Limb (tissue), 2 donors: ENCODE measurements around the gene ZNF212.
"Not testable (repeated sequence)": the region's sequence is repeated elsewhere in the genome, so short reads cannot be mapped to it uniquely, and the experiment has no call there.

Experiments used
- DNase-seq, 2 donors: peaks; one replicate each; pipeline ENCODE4 v3.0.0-alpha.2; 2016; ENCODE audit errors: extremely low spot score in 2 of 2

ZNF212 gene

DNA sequence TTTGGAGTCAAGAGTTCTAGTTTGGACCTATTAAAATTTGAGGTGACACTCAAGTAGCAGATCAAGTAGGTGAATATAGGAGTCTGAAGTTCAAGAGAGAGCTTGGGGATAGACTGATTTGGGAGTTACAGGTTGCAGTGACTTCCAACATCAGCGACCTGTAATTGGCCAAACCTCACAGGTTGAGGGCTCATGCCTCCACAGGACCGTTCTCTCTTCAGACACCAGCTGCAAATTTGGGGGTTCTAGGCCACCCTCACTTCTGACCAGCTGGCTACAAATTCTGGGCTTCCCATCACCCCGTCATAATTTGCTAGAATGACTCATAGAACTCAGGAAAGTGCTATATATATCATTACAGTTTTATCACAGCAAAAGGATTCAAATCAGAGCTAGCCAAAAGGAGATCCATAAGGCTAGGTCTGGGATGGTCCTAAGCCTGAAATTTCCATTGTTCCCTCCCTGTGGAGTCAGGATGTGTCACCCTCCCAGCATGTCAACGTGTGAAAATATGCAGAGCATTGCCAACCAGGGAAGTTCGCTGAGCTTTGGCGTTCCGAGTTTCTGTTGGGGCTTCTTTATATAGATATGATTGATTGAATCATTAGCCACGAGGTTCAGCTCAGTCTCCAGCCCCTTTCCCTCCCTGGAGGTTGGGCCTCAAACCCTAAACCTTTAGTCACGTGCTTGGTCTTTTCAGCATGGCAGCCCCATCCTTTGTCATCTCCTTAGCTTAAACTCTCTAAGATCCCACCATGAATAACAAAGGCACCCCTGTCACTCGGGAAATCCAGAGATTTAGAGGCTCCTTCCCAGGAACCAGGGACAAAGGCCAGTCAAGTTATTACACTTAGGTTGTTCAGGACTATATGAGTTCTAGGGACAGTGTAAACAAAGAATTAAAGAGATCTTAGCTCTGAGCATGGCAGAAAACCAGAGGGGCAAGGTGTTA, 20.7 kb upstream of the ZNF212 start:
- no peak for DNase-seq

DNA sequence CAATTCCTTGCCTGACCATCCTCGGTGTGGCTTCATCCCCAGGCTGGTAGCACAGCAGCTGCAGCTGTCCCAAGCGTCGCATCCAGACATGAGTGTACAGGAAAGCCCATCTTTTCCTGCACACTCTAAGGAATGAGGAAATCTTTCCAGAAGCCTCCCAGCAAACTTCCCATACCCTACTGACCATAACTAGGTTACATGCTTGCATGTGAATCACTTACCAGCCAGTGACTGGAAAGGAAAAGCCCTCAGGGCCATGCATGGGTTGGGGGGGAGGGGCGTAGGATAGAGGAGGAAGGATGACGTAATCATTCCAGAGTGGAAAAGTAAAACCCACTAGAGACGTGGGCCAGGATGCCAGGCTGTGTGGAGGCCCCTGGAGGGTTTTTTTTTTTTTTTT, 18.9 kb upstream of the ZNF212 start:
- DNase-seq: no peak

DNA sequence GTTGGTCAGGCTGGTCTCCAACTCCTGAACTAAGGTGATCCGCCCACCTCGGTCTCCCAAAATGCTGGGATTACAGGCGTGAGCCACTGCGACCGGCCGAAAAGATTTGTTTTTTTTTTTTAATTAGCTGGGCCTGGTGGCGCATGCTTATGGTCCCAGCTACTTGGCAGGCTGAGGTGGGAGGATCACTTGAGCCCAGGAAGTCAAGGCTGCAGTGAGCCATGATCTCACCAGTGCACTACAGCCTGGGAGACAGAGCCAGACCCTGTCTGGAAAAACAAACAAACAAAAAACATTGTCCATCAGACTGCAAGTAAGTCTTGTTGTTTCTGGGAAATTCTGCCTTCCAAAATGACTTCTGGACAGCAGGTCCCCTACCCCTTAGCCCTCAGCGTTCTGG, 16.3 kb upstream of the ZNF212 start:
- DNase-seq: no peak

DNA sequence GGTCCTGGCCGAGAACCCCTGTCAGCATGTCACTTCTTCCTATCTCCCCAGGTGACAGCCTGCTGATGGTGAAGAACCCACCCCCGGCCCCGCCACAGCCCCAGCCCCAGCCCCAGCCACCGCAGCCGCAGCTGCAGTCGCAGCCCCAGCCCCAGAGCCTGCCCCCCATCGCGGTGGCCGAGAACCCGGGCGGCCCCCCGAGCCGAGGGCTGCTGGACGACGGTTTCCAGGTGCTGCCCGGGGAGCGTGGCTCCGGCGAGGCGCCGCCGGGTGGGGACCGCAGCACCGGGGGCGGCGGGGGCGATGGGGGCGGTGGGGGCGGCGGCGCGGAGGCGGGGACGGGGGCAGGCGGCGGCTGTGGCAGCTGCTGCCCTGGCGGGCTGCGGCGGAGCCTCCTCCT, 15.7 kb upstream of the ZNF212 start:
- no peak for DNase-seq

DNA sequence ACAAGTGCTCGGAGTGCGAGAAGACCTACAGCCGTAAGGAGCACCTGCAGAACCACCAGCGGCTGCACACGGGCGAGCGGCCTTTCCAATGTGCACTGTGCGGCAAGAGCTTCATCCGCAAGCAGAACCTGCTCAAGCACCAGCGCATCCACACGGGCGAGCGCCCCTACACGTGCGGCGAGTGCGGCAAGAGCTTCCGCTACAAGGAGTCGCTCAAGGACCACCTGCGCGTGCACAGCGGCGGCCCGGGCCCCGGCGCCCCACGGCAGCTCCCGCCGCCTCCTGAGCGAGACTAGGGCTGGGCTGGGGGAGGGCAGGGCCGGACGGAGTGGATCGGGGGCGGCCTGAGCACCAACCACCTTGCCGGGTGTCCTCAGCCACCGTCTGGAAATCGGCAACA, 15.1 kb upstream of the ZNF212 start:
- DNase-seq: no peak

DNA sequence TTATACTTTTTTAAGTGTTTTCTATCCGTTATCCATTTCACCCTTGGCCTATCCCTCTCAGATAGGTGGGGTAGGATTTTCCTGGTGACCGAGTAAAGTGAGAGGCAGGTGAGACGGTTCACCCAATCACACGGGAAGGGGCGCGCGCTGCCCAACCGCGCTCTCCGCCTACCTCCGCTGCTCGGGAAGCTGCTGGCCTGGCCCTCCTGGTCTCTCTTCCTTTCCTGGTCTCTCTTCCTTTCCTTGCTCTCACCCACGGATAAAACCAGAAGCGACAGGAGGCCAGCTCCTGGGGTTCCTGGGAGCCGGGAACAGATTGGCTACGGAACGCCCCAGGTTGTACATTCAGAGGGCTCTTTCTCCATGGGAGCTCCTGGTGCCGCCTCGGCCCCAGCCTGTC, 14.3 kb upstream of the ZNF212 start:
- no peak for DNase-seq

DNA sequence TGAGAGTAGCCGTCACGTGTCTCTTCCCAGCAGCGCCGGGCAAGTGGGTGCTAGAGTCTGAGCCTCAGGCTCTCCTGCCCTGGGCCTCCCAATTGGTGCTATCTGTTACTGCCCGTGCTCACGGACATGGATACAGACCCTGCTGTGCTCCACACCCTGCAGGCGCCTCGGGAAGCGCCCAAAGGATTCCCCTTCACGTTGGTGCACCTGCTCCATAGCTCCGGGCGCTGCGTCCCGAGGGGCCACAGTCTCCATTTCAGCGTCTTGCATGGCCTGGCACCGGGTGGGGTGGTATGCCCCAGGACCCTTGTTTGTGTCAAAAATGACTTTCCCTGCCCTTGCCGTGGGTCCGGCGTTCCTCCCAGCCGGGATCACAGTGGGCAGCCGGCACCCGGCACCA, 13.8 kb upstream of the ZNF212 start:
- no peak for DNase-seq

DNA sequence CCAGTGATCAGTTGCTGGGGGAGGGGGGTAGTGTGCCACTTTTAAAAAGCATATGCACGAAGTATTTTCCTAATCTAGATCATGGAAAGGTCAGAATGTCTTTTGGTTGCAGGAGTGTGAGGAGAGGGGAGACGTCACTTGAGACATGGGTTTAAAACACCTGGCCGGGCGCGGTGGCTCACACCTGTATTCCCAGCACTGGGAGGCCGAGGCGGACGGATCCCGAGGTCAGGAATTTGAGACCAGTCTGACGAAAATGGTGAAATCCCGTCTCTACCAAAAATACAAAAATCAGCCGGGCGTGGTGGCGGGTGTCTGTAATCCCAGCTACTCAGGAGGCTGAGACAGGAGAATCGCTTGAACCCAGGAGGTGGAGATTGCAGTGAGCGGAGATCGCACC, 13.1 kb upstream of the ZNF212 start:
- DNase-seq: not testable (repeated sequence)

DNA sequence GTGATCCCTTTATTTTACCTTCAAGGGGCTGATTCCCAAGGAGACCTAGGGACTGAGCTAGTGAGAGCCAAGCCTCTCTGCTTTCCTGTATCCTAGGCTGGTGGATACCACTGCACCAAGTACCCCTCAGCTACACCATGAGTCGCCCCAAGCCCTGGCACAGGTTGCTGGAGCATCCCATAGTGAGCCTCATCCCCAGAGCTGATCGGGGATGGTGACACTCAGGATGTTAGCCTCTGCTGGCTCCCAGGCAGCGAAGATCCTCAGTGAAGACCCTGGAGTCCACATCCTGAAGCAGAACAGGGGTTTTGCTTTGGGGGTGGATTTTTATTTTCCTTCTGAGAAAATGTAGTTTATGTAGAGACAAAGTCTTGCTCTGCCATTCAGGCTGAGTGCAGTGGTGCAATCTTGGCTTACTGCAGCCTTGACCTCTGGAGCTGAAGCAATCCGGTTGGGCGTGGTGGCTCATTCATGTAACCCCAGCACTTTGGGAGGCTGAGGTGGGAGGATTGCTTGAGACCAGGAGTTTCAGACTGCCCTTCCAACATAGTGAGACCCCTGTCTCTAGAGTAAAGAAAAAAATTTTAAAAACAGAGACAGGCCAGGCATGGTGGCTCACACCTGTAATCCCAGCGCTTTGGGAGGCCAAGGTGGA, 12.5 kb upstream of the ZNF212 start:
- no peak for DNase-seq

DNA sequence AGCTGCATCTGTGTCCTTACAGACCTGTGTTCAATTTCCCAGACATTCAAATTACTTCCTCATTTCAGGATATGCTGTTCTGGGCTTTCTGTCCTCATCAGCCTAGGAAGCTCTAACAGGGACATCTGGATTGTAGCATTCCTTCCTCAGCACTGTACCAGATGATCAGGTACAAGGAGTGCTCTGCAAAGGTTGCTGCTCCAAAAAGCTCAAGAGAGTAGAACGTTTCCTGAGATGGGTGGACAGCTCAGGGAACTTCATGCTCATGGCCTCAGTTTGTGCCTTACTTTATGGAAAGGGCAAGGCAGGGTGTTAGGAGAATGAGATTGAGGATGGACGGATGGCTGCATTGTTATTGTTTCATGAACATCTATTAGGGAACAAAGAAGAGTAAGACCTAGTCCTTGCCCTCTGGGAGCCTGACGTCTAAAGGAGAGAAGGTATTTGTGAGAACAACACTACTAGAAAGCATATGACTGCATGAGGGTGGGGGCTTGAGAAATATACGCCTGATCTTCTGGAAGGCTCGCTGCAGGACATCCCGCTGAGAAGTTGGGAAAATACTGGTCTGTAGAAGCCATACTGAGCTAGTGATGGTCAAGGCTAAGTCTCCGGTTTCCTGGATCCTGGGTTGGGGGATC, 10.5 kb upstream of the ZNF212 start:
- no peak for DNase-seq

DNA sequence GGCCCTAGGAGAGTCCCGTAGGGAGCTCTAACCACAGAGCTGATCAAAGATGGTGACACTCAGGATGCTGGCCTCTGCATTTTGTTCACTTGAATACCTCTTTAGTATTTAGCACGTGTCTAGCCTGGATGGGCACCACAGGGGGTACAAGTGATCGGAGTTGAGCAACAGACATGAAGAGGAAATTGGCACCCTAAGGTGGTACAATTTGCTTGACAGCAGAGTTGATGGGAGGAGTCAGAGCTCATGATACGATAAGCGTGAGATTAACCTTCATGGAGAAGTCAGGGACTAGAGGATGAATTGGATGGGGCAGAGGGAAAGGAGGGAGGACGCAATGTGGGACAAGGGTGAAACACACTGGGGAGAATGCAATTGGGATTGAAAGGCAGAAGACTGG, 9.9 kb upstream of the ZNF212 start:
- no peak for DNase-seq

DNA sequence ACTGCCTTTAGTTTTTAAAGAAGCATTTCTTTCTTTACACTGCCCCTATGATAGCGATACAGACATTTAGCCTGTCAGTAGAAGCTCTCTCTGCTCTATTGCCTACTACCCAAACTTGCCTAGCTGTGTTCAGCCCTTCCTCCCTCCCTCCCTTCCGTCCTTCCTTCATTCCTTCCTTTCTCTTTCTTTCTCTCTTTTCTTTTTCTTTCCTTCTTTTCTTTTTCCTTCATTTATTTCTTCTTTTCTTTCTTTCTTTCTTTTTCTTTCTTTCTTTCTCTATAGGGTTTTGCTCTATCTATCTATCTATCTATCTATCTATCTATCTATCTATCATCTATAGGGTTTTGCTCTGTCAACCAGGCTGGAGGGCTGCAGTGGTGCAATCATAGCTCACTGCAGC, 7.1 kb upstream of the ZNF212 start:
- no peak for DNase-seq

DNA sequence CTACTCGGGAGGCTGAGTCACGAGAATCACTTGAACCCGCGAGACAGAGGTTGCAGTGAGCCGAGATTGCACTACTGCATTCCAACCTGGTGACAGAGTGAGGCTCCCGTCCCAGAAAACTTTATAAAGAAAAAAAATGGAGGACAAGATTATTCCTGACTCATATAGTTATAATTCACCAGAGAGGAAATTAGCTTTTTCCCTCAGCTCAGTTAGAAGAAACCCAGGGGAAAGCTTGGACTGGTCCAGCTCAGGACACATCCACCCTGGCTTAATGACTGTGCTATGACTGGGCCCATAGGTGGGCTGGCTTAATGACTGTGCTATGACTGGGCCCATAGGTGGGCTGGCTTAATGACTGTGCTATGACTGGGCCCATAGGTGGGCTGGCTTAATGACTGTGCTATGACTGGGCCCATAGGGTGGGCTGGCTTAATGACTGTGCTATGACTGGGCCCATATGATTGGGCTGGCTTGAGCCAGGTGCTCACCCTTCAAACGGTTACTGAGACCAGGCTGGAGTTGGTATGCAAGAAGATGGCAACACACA, 5.7 kb upstream of the ZNF212 start:
- not testable (repeated sequence) for DNase-seq

DNA sequence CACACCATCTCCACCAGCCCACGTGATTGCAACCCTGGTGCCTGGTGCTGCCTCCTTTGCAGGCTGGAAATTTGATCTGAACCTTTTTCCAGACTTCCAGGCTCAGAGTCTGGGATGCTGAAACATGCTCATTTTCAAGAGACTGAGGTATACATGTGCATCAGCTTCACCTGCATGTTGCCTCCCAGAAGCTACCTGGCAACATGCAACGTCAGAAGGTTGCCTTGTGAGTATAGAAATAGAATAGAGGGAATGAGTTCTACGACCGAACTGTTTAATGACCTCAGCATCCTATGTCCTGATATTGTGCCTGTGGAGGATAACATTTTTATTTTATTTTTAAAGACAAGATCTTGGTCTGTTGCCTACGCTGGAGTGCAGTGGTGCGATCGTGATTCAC, 1.9 kb upstream of the ZNF212 start:
- no peak for DNase-seq

DNA sequence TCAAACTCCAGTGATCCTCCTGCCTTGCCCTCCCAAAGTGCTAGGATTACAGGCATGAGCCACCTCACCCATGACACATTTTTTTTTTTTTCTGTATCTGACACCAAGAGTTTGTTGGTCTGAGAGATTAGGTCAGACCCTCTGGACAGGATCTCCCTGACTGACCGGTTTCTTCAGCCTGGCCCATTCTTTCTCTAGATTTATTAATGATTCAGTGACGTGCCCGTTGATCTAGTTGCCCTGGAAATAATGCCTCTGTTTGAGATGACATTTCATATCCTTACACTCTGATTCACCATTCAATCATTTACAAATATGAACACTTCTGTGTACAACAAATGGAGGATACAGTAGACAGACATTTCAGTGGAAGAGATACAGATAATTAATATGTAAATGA, 1.4 kb upstream of the ZNF212 start:
- no peak for DNase-seq

DNA sequence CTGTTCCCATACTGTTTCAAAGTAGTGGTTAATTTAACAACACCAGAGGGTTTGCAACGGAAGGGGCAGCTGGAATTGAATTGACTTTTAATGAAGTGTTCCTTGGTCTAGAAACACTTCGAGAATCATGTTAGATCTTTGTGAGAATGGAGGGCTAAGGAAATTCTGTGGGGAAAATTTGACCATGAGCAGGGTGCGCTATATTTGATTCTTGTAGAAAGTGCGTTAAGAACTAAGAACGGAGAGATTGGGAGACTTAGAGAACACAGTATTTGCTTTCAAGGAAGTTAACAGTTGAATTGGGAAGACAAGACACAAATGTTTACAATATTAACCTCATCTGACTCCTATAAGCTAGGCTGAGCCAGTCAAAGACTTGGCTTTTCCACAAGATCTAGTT, 1.2 kb downstream of the ZNF212 start:
- no peak for DNase-seq

DNA sequence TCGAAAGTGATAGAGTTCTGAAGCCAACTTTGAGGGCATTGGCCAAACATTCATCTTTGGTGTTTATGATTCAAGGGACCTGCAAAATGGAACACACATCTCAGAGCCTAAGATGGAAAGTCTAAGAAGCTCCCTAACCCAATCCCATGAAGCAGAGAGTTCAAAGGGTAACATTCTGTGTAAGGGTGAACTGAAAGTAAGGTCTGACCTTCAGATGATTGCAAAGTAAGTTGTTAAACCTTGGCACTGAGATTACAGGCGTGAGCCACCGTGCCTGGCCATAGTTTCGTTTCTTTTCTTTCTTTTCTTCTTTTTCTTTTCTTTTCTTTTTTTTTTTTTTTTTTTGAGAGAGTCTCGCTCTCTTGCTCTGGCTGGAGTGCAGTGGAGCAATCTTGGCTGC, 2.2 kb downstream of the ZNF212 start:
- no peak for DNase-seq

DNA sequence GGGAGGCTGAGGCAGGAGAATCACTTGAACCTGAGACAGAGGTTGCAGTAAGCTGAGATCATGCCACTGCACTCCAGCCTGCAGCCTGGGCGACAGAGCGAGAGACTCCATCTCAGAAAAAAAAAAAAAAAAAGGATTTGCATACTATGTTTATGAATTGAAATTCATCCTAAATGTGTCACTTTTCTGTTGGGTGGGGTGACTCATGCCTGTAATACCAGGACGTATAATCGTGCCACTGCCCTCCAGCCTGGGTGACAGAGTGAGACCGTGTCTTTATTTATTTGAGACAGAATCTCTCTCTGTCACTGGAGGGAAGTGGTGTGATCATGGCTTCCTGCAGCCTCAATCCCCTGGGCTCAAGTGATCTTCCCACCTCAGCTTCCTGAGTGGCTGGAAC, 5.8 kb downstream of the ZNF212 start:
- DNase-seq: no peak

DNA sequence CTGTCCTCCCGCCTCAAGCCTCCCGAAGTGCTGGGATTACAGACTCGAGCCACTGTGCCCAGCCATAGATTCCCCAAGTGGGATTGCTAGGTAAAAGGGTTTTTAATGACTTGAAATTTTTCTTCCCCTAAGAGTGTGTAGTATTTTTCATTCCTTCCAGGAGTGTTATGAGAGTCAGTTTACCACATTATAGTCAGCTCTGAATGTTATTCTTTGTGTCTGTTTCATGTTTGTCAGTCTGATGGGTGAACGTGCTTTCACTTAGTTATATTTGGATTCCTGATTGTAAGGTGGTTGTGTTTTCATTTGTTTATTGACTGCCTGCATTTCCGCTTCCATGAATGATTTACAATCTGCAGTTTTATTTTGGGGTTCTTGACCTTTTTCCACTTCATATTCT, 6.3 kb downstream of the ZNF212 start:
- DNase-seq: no peak

DNA sequence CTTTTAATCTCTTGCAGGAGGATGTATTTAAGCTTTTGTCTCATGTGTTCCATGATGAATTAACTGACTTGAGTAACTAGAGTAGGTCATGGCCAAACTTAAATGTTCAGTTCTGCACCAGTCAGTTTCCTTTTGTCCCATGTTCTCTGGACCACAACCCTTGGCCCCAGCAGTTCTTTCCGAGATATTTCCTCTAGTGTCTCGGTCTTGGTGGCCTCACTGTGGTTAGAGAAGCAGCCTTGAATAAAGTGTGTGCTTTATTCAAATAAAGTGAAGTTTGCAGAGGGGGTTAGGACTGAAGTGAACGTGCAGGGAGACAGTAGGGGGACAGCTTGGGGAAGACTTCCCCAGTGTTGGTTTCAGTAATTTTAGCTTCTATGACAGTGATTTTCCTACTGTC, 9.3 kb downstream of the ZNF212 start:
- DNase-seq: no peak

DNA sequence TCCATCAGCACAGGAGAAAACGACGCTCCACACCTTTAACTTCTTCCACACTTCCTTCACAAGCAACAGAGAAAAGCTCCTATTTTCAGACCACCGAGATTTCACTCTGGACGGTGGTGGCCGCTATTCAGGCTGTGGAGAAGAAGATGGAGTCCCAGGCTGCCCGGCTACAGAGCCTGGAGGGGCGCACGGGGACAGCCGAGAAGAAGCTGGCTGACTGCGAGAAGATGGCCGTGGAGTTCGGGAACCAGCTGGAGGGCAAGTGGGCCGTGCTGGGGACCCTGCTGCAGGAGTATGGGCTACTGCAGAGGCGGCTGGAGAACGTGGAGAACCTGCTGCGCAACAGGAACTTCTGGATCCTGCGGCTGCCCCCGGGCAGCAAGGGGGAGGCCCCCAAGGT, 10.7 kb downstream of the ZNF212 start:
- not testable (repeated sequence) for DNase-seq

DNA sequence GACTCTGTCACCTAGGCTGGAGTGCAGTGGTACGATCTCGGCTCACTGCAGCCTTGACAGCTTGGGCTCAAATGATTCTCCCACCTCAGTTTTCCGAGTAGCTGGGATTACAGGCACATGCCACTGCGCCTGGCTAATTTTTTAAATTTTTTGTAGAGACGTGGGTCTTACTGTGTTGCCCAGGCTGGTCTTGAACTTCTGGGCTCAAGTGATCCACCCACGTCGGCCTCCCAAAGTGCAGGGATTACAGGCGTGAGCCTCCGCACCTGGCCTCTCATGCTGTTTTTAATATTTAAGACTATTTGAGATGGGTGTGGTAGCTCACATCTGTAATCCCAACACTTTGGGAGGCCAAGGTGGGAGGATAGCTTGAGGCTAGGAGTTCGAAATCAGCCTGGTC, 12.1 kb downstream of the ZNF212 start:
- DNase-seq: not testable (repeated sequence)
